K562 (cell line): ENCODE data around the gene ZFYVE28. TPM values are rescaled to one million over a fixed set of nuclear protein-coding genes. Genes with fewer than 3 reads are reported as not detected.

Experiments
- ATAC-seq: fragments of 200-7000 bp; cut with Tn5 transposase; 3 replicates; pipeline ENCODE4 v1.9.1; 2020; ENCODE audit warnings: moderate library complexity
- BruUV-seq: library from RNA; stranded (reverse); fragments of 400-500 nt; replicated peaks from 2 replicates; lab custom pipeline; 2021; lab: Mats Ljungman, UMichigan
- CTCF ChIA-PET: fragments of 300-600 bp; formaldehyde crosslinking; extraction: SDS; loops from one replicate; lab custom pipeline; 2021; ENCODE audit warnings: low intra/inter-chr PET ratio; lab: Yijun Ruan, JAX
- POLR2A ChIA-PET: fragments of 300-600, 350-650 bp; sonication (Branson Sonifier 250); formaldehyde crosslinking; extraction: SDS; loops from one replicate; lab custom pipeline; 2021; ENCODE audit warnings: antibody characterized with exemption, inconsistent platforms; lab: Yijun Ruan, JAX
- DNase-seq, 4 experiments: peaks; one replicate each; pipeline versions ENCODE4 v3.0.0 to v3.0.0-alpha.2; 2011 to 2018; ENCODE audit warnings: low spot score in 3 of 4, mixed read lengths in 3 of 4; ENCODE audit errors: extremely low read depth in 1 of 4
- FAIRE-seq: peaks from 2 replicates; lab custom pipeline; 2011; peaks lifted over from hg19 to GRCh38; lab: Jason Lieb, UNC
- H2AFZ ChIP-seq: 2 replicates; pipeline ENCODE4 v1.6.0; 2011; ENCODE audit warnings: low read depth, low read length, control low read depth, inconsistent platforms
- H3K27ac ChIP-seq: fragments of 200-600 bp; 3 replicates; pipeline ENCODE4 v1.8.0; 2011; ENCODE audit warnings: low read depth, mild to moderate bottlenecking, control low read depth, inconsistent platforms, low read length, moderate library complexity, mixed read lengths; ENCODE audit errors: extremely low read depth
- H3K27me3 ChIP-seq, 2 experiments: fragments of 300-600 bp in 1 of 2; 2 replicates in 1 of 2; 3 replicates in 1 of 2; pipeline versions ENCODE4 v1.6.0 to v1.8.0; 2011; ENCODE audit warnings: inconsistent platforms in 2 of 2, low read length in 2 of 2, mild to moderate bottlenecking in 1 of 2, mixed read lengths in 1 of 2, moderate library complexity in 1 of 2; ENCODE audit not compliant: control insufficient read depth in 2 of 2, insufficient read depth in 2 of 2
- H3K36me3 ChIP-seq: fragments of 300-600 bp; 3 replicates; pipeline ENCODE4 v1.8.0; 2011; ENCODE audit warnings: mild to moderate bottlenecking, low read length, inconsistent platforms; ENCODE audit not compliant: control insufficient read depth, insufficient read depth
- H3K4me1 ChIP-seq, 2 experiments: fragments of 200-600 bp in 1 of 2; replicated peaks in 1 of 2; 2 replicates in 1 of 2; 3 replicates in 1 of 2; pipeline versions ENCODE4 v1.5.1 to v1.8.0; 2011; ENCODE audit warnings: inconsistent platforms in 2 of 2, low read length in 2 of 2, mild to moderate bottlenecking in 1 of 2, mixed read lengths in 1 of 2, moderate library complexity in 1 of 2; ENCODE audit not compliant: control insufficient read depth in 2 of 2, insufficient read depth in 2 of 2
- H3K4me2 ChIP-seq: 2 replicates; pipeline ENCODE4 v1.6.1; 2011; ENCODE audit warnings: low read length, control low read depth, inconsistent platforms, mixed read lengths; ENCODE audit not compliant: insufficient read depth
- H3K4me3 ChIP-seq: fragments of 200-600 bp; sonication (generic), shearing (Covaris generic); 2 replicates; pipeline ENCODE4 v1.5.1; 2016; ENCODE audit warnings: control low read depth, inconsistent platforms
- H3K79me2 ChIP-seq: fragments of 200-600 bp; 3 replicates; pipeline ENCODE4 v1.8.0; 2011; ENCODE audit warnings: low read length, inconsistent platforms; ENCODE audit not compliant: control insufficient read depth, insufficient read depth
- H3K9ac ChIP-seq, 2 experiments: 2 replicates each; pipeline versions ENCODE4 v1.6.0 to v1.6.1; 2011; ENCODE audit warnings: low read depth in 2 of 2, low read length in 2 of 2, control low read depth in 1 of 2, inconsistent platforms in 1 of 2, mild to moderate bottlenecking in 1 of 2, mixed read lengths in 1 of 2; ENCODE audit not compliant: insufficient read depth in 1 of 2
- H3K9me1 ChIP-seq: one replicate; pipeline ENCODE4 v1.6.0; 2011; ENCODE audit warnings: inconsistent platforms, mild to moderate bottlenecking, low read length, moderate library complexity; ENCODE audit not compliant: control insufficient read depth, insufficient read depth
- H3K9me3 ChIP-seq: replicated peaks from 2 replicates; pipeline ENCODE4 v1.5.1; 2011; ENCODE audit warnings: low read depth, low read length, inconsistent platforms; ENCODE audit not compliant: control insufficient read depth, insufficient read depth
- H4K20me1 ChIP-seq: replicated peaks from 2 replicates; pipeline ENCODE4 v1.6.1; 2011; ENCODE audit warnings: low read length, inconsistent platforms, mixed read lengths; ENCODE audit not compliant: control insufficient read depth, insufficient read depth
- TRIM25 ChIP-seq: fragments of 450-650 bp; IDR thresholded peaks from 2 replicates; pipeline ENCODE4 v1.7.0; 2016; ENCODE audit warnings: borderline replicate concordance
- ZNF324 ChIP-seq: fragments of 250-450 bp; sonication (Bioruptor Pico); IDR thresholded peaks from 2 replicates; pipeline ENCODE4 v1.4.0; 2020; ENCODE audit warnings: mild to moderate bottlenecking
- in situ Hi-C: fragments of 300-500 bp; cut with MboI; formaldehyde crosslinking; loops from 4 replicates; pipeline ENCODE4 v1.15.0; 2018; ENCODE audit warnings: inconsistent platforms, mixed read lengths
- intact Hi-C: fragments of 100-400 bp; cut with micrococcal nuclease; formaldehyde crosslinking; loops from 2 replicates; pipeline ENCODE4 v1.14.2; 2022
- polyA plus RNA-seq, 8 experiments: library from polyadenylated mRNA; depleted of rRNA in 4 of 8; stranded (reverse) in 5 of 8; unstranded in 3 of 8; fragments of >200 nt; fragmentation: Nextera tagmentation in 2 of 8; fragmentation: Illumina TruSeq in 1 of 8; extraction: Ambion mirVana in 2 of 8; extraction: Trizol in 1 of 8; gene quantifications; 2 replicates each; pipeline versions ENCODE4 v1.2.1 to v1.2.3, GENCODE V29; 2011 to 2014; ENCODE audit warnings: inconsistent platforms in 1 of 8, missing spikeins in 1 of 8
- total RNA-seq, 7 experiments: library from RNA; depleted of rRNA in 6 of 7; stranded (reverse); fragments of >200 nt in 6 of 7; fragmentation: Illumina TruSeq in 2 of 7; extraction: Trizol in 2 of 7; gene quantifications; 2 replicates each; pipeline versions ENCODE4 v1.2.1 to v1.2.3, GENCODE V29; 2011 to 2021; ENCODE audit warnings: low replicate concordance in 1 of 7
- TF ChIP-seq, protein P1 (sequence below): fragments of 250-450 bp; sonication (Bioruptor Pico); IDR thresholded peaks from 2 replicates; pipeline ENCODE4 v1.5.0; 2021; ENCODE audit warnings: mild to moderate bottlenecking, borderline replicate concordance

Gene ZFYVE28
- total and polyA plus RNA-seq, 9 of the 15 experiments (the other 6 are each of a cell fraction or from before 2014, with no cell fraction given), result 1.3 to 24.8 (median 8.9) TPM

GRCh38 chr4:2330091-2331042 is 88.1 kb downstream of the ZFYVE28 start (continued):
- TF ChIP-seq, protein P1, sequence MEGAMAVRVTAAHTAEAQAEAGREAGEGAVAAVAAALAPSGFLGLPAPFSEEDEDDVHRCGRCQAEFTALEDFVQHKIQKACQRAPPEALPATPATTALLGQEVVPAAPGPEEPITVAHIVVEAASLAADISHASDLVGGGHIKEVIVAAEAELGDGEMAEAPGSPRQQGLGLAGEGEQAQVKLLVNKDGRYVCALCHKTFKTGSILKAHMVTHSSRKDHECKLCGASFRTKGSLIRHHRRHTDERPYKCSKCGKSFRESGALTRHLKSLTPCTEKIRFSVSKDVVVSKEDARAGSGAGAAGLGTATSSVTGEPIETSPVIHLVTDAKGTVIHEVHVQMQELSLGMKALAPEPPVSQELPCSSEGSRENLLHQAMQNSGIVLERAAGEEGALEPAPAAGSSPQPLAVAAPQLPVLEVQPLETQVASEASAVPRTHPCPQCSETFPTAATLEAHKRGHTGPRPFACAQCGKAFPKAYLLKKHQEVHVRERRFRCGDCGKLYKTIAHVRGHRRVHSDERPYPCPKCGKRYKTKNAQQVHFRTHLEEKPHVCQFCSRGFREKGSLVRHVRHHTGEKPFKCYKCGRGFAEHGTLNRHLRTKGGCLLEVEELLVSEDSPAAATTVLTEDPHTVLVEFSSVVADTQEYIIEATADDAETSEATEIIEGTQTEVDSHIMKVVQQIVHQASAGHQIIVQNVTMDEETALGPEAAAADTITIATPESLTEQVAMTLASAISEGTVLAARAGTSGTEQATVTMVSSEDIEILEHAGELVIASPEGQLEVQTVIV (CRISPR knock-in tag), result no peak

- ATAC-seq (no peak), DNase-seq (no peak), FAIRE-seq (no peak)
- intact Hi-C loops, result no loop called here
- H3K9me1 ChIP-seq, result no peaks in the 10 kb centered on the region
- TF ChIP-seq ZNF324 (peak; percentile 93), TRIM25 (no peak)
- H4K20me1 ChIP-seq, result no peaks in the 10 kb centered on the region
- no peak overlapping the region for H3K4me3 ChIP-seq
- peaks cover 7 to 14% of the 10 kb centered on the region in 2 experiments; a peak in 3 of 5 replicates for H3K4me1 ChIP-seq
- no peaks in the 10 kb centered on the region for H3K27me3 ChIP-seq
- peaks cover 6% of the 10 kb centered on the region for H3K9me3 ChIP-seq
- in situ Hi-C loops, result no loop called here
- H3K36me3 ChIP-seq, result peaks cover 10% of the 10 kb centered on the region; the same call in 1 of the 3 replicates
- BruUV-seq, result no TSS peak
- CTCF ChIA-PET, result no interaction called here
- no peak overlapping the region for H3K4me2 ChIP-seq
- H2AFZ ChIP-seq, result no peak overlapping the region
- POLR2A ChIA-PET, result no interaction called here
- no peak overlapping the region for H3K9ac ChIP-seq
- H3K79me2 ChIP-seq, result no peaks in the 10 kb centered on the region
- H3K27ac ChIP-seq, result no peak overlapping the region
Observed at GRCh38 chr4:2327579-2327978, 90.9 kb downstream of the ZFYVE28 start.
